ENCODE measurements around the gene FRMD8.

Gene FRMD8

DNA sequence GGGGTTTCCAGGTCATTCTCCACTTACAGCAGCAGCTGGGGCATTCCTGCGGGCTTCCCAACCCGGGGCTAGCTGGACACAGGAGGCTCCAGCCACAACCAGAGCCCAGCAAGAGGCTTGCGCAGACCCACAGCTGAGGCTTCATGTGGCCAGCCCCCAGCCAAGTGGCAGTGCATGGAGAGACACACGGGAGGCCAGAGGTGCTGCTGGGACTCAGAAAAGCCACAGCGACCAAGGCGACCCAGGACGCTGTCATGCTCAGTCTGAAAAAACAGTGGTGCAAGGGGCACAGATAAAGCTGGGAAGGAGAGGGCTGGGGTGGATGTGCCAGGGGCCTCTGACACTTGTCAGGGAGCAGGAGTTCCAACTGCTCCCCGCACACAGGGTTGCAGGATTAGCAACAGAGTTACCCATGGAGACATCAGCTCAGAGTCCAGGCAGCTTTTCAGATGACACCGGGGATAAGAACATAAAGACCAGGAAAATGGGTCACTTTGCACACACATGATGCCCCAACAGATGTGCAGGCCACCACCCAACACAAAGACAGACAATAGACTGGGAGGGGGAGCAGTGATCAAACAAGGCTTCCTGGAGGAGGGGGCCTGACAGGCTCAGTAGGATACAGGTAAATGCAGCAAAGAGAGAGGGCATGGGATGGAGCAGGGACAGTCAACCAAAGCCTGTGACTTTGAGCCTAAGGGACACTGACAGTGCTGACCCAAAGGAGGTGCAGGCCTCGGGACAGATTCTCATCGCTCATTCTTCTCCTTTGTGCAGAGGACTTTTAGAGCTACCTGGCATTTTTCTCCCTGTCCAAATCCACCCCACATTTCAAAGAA, 29.3 kb downstream of the FRMD8 start:
- DNase-seq, result no peak

DNA sequence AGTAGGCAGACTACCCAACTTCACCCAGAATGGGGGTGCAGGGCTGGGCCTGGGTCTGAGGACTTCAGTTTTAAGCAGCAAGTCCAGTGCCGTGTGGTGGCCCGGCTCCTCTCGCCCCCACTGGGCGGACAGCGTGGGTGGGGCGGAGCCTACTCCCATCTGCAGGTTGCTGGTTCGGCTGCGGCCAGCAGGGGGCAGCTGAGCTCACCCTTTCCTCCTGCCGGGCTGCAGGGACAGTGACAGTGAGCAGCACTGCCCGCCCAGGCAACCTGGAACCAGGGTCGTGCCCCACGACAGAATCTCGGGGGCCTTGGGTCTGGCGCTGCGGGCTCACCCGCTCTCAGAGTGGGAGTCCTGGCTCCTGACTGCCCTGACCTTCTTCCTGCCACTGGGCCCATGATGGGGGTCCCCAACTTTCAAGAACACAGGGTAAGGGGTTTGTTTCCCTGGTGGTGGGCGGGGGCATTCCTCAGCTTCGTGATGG, 29.9 kb downstream of the FRMD8 start:
- no peak for DNase-seq

DNA sequence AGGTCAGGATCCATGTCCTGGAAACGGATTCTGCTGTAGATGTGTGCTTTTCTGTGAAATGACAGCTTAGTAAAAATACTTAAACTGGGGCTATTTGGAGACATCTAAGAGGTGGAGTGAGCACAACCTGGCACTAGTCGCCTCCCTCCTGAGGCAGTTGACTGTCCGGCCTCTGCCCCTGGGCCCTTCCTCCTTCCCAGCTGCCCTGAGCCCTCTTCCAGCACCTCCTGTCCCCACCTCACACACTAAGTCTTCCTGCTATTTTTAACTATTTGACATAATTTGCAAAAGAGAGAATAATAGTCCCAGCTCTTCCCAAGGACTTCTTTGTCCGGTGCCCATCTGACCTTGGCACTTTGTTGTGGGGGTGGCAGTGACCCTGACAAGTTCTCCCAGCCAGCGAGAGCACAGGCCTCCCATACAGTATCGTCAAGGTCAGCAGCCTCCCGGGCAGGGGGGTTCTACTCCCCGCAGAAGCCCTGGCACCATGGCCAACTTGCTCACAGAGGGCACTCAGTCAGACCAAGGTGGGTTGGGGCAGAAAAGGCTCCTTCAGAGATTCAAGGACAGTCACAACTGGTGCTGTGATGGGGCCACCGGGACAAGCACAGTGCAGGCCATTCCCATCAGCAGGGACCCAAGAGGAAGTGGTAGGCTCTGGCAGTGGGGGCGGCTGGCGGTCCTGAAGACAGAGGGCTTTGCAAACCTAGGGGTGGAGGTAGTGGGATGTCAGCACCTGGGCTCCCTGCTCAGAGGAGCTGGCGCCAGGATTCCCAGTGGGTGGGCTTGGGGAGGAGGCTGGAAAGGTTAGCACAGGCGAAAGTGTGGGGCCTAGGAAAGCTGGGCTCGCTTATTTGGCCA, 30.6 kb downstream of the FRMD8 start:
- no peak for DNase-seq

DNA sequence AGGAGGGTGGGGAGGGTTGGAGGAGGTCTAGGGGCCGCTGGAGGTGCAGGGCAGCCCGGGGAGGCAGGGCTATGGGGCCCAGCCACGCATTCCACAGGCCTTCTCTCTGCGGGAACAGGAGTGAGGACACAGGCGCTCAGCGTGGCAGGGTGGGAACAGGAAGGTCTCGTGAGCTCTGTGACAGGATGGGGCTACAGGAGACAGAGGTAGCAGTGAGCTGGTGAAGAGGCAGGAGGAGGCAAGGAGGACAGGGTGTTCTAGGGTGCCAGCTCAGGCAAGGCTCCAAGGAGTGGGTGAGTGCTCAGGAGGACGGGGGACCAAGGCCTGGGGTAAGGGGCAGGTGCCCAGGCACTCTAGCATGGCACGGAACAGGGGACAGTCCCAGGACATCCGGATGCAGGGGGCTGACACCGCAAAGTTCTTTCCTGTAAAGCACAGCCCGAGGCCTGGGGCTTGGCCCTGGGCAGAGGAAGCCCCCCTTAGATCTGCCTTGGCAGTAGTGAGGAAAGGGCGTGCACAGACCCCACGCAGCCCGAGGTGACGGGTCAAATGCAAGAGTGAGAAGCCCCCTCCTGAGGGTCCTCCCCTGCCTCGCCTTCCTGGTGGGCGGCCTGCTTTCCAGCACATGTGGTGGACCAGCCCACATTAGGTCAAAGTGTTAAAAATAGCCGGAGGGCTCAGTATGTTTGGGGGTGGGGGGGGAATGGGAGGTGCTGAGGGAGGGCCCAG, 31.4 kb downstream of the FRMD8 start:
- DNase-seq, result no peak

DNA sequence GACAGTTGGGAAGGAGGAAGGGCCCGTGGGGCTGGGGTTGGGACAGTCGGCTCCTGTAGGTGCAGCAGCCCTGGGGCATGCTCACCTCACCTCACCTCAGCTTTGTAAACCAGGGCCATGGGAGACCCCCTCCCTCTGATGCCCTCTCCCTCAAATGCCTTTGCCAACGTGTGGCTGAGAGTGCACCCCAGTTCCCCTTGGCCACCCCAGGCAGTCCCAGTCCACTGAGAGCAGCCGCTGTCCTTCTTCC, 31.9 kb downstream of the FRMD8 start:
- DNase-seq, result no peak

DNA sequence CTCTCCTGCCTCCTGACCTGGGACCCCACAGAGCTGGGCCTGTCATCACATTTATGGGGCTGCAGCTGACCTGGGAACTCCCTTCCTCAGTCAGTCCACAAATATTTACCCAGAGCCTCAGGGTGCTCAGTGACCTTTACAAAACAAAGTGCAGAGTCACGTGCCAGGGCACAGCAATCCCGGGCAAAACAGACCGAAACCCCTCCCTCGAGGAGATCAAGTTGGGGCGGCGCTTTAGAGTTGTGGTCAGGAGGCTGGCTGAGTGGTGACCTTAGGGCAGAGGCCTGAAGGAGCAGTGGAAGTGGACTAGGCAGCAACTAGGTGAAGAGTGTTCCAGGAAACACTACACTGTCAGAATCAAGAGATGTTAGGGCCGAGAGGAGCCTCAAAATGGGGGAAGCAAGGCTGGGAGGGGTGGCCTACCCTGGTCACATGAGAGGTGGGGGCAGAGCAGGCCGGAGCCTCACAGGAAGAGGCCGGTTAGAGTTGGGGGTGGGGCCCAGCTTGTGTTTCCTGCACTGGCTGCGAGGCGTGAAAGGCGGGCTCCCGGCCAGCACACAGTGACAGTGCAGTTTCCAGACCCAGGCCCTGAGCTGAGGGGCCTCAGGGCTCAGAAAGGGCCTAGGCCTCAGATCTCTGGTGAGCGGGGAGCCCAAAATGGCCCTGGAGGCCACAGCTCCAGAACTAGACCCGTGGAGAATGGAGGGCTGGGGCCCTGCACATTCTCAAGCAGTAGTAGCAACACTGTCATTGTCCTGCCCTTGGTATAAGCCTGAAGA, 32.4 kb downstream of the FRMD8 start:
- DNase-seq, result no peak

DNA sequence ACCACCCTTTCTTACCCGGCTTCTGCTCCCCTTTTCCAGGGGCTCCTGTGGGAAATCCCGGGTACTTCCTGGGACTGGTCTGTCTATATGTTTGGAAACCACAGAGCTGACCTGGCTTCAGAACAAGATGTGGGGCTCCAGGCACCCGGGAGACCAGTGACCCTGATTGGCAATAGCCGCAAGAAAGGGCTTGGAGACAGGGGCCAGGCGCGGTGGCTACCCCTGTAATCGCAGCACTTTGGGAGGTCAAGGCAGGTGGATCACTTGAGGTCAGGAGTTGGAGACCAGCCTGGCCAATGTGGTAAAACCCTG, 33.0 kb downstream of the FRMD8 start:
- DNase-seq, result no peak

DNA sequence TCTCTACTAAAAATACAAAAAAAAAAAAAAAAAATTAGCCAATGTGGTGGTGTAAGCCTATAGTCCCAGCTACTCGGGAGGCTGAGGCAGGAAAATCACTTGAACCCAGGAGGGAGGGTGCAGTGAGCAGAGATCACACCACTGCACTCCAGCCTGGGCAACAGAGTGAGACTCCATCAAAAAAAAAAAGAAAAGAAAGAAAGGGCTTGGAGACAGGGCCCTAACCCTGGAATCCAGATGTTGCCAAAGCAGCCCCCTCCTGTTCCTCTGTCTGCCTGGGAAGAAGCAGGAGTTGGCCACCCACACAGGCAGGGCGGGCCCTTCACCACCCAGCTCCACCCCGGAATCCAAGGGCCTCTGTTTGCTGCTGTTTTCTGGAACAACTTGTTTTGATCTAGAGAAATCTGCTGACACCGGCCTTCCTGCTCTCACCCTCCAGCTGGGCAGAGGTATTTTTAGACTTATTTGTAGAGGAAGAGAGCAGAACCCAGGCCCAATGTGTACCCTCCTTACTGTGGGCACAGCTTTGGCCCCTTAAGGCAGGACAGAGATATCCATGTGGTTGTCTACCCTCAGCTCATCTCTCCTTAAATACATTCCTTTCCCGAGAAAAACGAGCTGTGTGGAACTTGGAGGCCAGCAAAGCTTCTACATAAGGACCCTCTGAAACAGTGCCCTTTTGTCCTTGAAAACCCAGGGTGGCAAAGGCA, 33.5 kb downstream of the FRMD8 start:
- no peak for DNase-seq

DNA sequence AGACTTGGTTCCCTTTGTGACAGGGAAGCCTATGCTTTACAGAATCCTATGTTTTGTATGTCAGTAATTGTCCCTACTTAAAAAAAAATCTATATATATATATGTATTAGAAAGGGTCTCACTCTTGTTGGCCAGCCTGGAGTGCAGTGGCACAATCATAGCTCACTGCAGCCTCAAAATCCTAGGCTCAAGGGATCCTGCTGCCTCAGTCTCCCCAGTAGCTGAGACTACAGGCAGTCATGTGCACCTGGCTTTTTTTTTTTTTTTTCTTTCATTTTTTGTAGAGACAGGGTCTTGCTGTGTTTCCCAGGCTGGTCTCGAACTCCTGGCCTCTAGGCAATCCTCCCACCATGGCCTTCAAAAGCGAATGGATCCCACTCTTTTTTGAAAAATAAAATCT, 34.1 kb downstream of the FRMD8 start:
- DNase-seq, result no peak

DNA sequence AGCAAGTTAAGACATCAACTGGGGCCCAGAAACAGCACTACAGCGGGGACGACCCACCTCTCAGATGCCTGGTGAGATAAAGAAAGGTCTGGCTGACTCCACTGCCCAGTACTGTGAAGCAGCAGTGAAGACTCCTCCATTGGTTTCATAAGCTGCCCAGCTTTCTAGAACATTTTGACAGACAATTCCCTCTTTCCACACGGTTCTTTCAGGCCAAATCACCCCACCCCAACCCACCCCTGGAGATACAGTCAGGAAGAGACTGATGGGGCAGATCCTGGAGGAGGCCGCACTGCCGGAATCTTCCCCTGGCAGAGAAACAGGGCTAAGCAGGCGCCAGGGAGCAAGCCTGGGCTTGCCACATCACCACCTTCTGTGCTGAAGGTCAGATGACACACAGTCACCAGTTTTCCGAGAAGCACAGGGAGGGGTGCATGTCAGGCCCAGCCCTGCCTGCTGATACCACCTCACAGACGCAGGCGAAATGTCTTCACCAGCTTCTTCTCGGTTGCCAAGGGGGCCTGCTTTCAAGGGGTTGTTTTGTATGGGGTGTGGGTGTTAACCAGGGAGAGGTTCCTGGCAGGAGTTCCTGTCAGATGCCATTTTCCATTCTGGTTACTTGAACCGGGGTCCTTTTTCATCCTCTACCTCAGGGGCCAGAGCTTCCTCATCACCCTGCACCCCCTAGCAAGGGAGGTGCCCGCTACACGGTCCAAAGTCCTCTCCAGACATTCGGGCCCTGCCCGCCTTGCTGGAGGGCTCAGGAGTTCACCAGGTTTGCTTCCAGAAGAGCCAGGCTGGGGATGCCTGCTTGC, 34.7 kb downstream of the FRMD8 start:
- no peak for DNase-seq

DNA sequence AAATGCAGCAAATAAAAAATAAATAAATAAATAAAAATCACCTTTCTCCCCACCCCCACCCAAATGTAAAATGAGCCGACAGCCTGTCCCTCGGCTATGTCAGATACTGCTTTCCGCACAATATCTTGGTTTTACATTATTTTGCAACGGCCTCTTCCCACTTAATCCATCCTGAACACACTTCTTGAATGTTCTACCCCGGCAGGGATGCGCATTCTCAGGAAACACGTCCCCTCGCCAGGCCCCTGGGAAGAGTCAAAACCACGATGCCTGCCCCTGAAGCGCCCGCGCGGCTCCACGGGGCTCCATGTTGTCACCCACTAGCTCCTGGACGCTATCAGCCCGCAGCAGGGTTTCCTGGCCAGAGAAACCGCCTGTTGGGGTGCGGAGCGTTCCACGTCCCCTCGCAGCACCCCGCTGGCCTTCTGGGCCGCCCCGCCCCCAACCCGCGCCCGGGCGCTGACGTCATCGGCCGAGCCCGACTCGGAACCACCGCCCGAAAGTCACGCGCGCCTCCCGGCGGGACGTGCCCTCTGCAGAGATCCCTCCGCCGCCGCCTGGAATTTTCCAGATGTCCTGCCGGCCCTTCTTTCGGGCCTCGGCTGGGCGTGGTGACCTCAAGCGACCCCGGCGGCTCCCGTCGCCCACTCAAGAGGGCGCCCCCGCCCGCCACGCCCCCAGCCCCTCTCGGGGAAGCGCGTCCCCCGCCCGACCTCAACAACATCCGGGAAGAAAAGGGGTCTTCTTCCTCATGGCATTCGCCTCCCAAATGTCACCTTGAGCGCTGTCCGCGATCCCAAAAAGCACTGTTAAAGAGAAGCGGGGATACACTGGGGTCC, 35.6 kb downstream of the FRMD8 start:
- peak; percentile 86 for DNase-seq

DNA sequence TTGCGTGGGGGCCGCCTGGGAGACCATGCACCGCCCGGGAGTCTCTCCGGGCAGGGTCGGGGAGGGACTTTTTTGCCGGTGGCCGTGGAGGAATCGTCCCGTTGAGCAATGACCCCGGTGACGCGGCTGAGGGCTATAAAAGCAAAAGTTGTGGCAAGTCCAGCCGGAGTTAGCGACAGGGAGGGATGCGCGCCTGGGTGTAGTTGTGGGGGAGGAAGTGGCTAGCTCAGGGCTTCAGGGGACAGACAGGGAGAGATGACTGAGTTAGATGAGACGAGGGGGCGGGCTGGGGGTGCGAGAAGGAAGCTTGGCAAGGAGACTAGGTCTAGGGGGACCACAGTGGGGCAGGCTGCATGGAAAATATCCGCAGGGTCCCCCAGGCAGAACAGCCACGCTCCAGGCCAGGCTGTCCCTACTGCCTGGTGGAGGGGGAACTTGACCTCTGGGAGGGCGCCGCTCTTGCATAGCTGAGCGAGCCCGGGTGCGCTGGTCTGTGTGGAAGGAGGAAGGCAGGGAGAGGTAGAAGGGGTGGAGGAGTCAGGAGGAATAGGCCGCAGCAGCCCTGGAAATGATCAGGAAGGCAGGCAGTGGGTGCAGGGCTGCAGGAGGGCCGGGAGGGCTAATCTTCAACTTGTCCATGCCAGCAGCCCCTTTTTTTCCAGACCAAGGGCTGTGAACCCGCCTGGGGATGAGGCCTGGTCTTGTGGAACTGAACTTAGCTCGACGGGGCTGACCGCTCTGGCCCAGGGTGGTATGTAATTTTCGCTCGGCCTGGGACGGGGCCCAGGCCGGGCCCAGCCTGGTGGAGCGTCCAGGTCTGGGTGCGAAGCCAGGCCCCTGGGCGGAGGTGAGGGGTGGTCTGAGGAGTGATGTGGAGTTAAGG, 36.4 kb downstream of the FRMD8 start, which contains the start of gene NEAT1:
Gene NEAT1 (plus strand): TSS at position 166 of the 883 bp plus-strand sequence.
- DNase-seq, result no peak

DNA sequence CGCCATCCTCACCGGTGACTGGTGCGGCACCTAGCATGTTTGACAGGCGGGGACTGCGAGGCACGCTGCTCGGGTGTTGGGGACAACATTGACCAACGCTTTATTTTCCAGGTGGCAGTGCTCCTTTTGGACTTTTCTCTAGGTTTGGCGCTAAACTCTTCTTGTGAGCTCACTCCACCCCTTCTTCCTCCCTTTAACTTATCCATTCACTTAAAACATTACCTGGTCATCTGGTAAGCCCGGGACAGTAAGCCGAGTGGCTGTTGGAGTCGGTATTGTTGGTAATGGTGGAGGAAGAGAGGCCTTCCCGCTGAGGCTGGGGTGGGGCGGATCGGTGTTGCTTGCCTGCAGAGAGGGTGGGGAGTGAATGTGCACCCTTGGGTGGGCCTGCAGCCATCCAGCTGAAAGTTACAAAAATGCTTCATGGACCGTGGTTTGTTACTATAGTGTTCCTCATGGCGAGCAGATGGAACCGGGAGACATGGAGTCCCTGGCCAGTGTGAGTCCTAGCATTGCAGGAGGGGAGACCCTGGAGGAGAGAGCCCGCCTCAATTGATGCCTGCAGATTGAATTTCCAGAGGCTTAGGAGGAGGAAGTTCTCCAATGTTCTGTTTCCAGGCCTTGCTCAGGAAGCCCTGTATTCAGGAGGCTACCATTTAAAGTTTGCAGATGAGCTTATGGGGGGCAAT, 37.2 kb downstream of the FRMD8 start:
- no peak for DNase-seq

DNA sequence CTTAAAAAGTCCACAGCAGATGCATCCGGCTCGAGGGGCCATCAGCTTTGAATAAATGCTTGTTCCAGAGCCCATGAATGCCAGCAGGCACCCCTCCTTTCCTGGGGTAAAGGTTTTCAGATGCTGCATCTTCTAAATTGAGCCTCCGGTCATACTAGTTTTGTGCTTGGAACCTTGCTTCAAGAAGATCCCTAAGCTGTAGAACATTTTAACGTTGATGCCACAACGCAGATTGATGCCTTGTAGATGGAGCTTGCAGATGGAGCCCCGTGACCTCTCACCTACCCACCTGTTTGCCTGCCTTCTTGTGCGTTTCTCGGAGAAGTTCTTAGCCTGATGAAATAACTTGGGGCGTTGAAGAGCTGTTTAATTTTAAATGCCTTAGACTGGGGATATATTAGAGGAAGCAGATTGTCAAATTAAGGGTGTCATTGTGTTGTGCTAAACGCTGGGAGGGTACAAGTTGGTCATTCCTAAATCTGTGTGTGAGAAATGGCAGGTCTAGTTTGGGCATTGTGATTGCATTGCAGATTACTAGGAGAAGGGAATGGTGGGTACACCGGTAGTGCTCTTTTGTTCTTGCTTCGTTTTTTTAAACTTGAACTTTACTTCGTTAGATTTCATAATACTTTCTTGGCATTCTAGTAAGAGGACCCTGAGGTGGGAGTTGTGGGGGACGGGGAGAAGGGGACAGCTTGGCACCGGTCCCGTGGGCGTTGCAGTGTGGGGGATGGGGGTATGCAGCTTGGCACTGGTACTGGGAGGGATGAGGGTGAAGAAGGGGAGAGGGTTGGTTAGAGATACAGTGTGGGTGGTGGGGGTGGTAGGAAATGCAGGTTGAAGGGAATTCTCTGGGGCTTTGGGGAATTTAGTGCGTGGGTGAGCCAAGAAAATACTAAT, 38.0 kb downstream of the FRMD8 start:
- DNase-seq, result no peak

DNA sequence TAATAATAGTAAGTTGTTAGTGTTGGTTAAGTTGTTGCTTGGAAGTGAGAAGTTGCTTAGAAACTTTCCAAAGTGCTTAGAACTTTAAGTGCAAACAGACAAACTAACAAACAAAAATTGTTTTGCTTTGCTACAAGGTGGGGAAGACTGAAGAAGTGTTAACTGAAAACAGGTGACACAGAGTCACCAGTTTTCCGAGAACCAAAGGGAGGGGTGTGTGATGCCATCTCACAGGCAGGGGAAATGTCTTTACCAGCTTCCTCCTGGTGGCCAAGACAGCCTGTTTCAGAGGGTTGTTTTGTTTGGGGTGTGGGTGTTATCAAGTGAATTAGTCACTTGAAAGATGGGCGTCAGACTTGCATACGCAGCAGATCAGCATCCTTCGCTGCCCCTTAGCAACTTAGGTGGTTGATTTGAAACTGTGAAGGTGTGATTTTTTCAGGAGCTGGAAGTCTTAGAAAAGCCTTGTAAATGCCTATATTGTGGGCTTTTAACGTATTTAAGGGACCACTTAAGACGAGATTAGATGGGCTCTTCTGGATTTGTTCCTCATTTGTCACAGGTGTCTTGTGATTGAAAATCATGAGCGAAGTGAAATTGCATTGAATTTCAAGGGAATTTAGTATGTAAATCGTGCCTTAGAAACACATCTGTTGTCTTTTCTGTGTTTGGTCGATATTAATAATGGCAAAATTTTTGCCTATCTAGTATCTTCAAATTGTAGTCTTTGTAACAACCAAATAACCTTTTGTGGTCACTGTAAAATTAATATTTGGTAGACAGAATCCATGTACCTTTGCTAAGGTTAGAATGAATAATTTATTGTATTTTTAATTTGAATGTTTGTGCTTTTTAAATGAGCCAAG, 38.9 kb downstream of the FRMD8 start:
- DNase-seq, result no peak

Data from cortex of kidney (tissue), 1 donor.